ENCODE results near the gene MYRIP. TPM values are rescaled to one million over a fixed set of nuclear protein-coding genes. Genes with fewer than 3 reads are reported as not detected.

Gene MYRIP
- total and polyA plus RNA-seq, 2 experiments from 2014 or later: 1.5 to 1.8 TPM

- Mint-ChIP-seq H3K36me3 (ENCODE audit: low read depth) (no peaks in the 10 kb centered on the region; the same call in 2 of the 3 replicates), H3K4me3 (no peak overlapping the region), H3K27me3 (ENCODE audit: insufficient read depth, low read depth, poor library complexity) (peaks cover 32% of the 10 kb centered on the region), H3K9me3 (peaks cover 10% of the 10 kb centered on the region; the same call in 2 of the 3 replicates), H3K4me1 (peaks cover 21% of the 10 kb centered on the region), H3K27ac (no peak overlapping the region)
- H3F3A ChIP-seq (replicated peaks; ENCODE audit: low read depth): peaks cover 19% of the 10 kb centered on the region; the same call in 1 of the 2 replicates
- TF ChIP-seq POLR2AphosphoS5 (IDR thresholded peaks at IDR 0.05; ENCODE audit: low read depth) (no peak), ETS1 (IDR thresholded peaks at IDR 0.05) (no peak), REST (IDR thresholded peaks at IDR 0.05; ENCODE audit: unreplicated experiment) (no peak), STAT1 (IDR thresholded peaks at IDR 0.05; ENCODE audit: unreplicated experiment) (no peak), NANOG (IDR thresholded peaks at IDR 0.05; ENCODE audit: borderline replicate concordance) (no peak), CREB1 (CRISPR knock-in tag; IDR thresholded peaks at IDR 0.05; ENCODE audit: low read depth) (no peak), ZNF462 (CRISPR knock-in tag; IDR thresholded peaks at IDR 0.05) (no peak), EZH2phosphoT487 (IDR thresholded peaks at IDR 0.05; ENCODE audit: unreplicated experiment) (no peak), ZNF114 (CRISPR knock-in tag; IDR thresholded peaks at IDR 0.05) (no peak), JUNB (IDR thresholded peaks at IDR 0.05; ENCODE audit: unreplicated experiment) (no peak), EZH2 (IDR thresholded peaks at IDR 0.05; ENCODE audit: low read depth, unreplicated experiment) (no peak), ZNF331 (CRISPR knock-in tag; IDR thresholded peaks at IDR 0.05; ENCODE audit: low read depth) (no peak)
- TF ChIP-seq, protein P1, sequence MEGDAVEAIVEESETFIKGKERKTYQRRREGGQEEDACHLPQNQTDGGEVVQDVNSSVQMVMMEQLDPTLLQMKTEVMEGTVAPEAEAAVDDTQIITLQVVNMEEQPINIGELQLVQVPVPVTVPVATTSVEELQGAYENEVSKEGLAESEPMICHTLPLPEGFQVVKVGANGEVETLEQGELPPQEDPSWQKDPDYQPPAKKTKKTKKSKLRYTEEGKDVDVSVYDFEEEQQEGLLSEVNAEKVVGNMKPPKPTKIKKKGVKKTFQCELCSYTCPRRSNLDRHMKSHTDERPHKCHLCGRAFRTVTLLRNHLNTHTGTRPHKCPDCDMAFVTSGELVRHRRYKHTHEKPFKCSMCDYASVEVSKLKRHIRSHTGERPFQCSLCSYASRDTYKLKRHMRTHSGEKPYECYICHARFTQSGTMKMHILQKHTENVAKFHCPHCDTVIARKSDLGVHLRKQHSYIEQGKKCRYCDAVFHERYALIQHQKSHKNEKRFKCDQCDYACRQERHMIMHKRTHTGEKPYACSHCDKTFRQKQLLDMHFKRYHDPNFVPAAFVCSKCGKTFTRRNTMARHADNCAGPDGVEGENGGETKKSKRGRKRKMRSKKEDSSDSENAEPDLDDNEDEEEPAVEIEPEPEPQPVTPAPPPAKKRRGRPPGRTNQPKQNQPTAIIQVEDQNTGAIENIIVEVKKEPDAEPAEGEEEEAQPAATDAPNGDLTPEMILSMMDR (conservative IDR thresholded peaks at IDR 0.05; ENCODE audit: low read depth in 2 of 2): no peak
- H3K27ac ChIP-seq (ENCODE audit: low read depth): no peak overlapping the region
- peaks cover 52% of the 10 kb centered on the region for H3K27me3 ChIP-seq (ENCODE audit: insufficient read depth)
- peaks cover 18% of the 10 kb centered on the region for H3K4me1 ChIP-seq (ENCODE audit: insufficient read depth)
- H4K20me1 ChIP-seq (replicated peaks; ENCODE audit: insufficient read depth): no peaks in the 10 kb centered on the region; the same call in none of the 2 replicates
- ATAC-seq (no peak), DNase-seq (ENCODE audit: low spot score) (no peak)
- H3K36me3 ChIP-seq (ENCODE audit: insufficient read depth): no peaks in the 10 kb centered on the region
- H2AFZ ChIP-seq: no peak overlapping the region
- no peaks in the 10 kb centered on the region for H3K79me2 ChIP-seq (replicated peaks; ENCODE audit: insufficient read depth)
- H3K9me2 ChIP-seq (ENCODE audit: insufficient read depth): peaks cover 10% of the 10 kb centered on the region; the same call in 1 of the 2 replicates
- no peak overlapping the region for H3K4me2 ChIP-seq
- no peak overlapping the region for H3K4me3 ChIP-seq
Measured at GRCh38 chr3:39806820-39807219, 2.6 kb upstream of the MYRIP start.
